LNCAP (cell line): Measurements from ENCODE around the gene CCNG1.

Experiments used
- TF ChIP-seq, protein P1 (sequence below): fragments of 450-650 bp; IDR thresholded peaks from 2 replicates; pipeline ENCODE4 v1.5.1; 2017; ENCODE audit warnings: mild to moderate bottlenecking

The CCNG1 gene

DNA sequence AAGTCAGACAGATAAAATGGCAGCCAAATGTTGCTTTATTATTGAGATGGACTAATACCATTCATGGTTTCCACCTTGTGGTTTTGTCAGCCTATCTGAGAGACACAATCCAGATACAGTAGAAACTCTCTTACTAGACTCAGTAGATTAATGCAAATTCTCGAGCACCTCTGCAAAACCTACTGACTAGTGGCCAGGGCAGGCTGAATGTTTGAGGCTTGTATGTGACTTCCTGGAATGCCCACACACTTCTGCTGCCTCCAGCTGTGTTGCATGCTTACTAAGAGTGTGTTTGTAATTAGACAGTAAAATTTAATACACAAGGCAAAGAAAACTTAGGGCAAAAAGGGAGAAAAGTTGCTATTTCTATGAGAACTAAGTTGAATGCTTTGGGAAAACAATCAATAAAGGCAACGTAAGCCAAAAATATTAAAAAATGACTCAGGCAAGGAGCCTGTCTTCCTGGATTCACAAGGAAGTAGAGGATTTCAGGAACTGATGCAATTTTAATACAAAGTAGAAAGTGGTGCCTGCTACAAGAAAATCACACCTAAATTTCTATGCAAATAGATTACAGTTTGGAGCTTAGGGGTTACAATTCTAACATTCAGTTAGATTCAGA is 30.2 kb upstream of the CCNG1 start:
- TF ChIP-seq, protein P1, sequence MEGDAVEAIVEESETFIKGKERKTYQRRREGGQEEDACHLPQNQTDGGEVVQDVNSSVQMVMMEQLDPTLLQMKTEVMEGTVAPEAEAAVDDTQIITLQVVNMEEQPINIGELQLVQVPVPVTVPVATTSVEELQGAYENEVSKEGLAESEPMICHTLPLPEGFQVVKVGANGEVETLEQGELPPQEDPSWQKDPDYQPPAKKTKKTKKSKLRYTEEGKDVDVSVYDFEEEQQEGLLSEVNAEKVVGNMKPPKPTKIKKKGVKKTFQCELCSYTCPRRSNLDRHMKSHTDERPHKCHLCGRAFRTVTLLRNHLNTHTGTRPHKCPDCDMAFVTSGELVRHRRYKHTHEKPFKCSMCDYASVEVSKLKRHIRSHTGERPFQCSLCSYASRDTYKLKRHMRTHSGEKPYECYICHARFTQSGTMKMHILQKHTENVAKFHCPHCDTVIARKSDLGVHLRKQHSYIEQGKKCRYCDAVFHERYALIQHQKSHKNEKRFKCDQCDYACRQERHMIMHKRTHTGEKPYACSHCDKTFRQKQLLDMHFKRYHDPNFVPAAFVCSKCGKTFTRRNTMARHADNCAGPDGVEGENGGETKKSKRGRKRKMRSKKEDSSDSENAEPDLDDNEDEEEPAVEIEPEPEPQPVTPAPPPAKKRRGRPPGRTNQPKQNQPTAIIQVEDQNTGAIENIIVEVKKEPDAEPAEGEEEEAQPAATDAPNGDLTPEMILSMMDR, result no peak

DNA sequence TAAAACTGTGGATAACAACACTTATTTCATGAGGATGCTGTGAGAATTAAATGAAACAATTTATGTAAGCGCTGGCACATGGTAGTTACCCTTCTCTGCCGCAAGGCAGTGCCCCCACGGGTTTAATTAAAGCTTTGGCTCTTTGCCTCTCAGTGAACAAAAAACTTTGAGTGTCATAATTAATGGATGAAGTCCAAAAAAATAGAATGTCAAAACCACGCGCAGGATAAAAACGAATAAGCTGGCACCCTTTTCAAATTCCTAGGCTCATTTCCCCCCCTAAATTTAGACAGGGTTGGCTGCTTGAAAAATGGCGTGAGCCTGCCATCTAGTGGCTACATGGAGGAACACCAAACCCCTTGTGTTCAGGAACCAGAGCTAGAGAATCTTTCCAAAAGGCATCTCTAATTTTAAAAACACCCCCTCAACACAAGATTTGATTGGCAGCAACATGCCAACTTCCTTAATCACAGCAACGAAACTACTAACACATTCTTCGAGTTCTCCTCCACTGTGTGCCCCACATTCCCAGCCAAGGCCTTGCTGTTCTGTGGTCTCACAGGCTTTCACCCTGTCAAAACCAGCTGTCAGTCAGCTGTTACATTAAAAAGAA is 29.0 kb upstream of the CCNG1 start:
- TF ChIP-seq, protein P1, result peak; percentile 87

GRCh38 chr5:163409384-163409783 is 28.0 kb upstream of the CCNG1 start:
- TF ChIP-seq, protein P1, result no peak

DNA sequence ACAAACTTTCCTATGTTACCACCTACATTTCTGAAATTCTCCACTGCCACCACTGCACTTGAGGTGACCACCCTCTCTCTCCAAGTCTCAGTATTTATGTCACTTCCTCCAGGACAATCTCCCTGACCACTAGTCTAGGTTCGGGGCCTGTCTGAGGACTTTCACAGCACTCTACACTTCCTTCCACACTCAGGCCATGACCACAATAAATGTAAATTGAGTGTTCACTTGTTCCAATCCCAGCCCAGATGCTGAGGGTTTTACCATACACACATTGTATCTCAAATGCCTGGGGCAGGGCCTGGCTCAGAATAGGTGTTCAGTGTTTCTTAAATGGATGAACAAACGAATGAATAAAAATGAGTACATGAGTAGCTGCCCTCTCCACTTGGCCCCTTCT is 26.9 kb upstream of the CCNG1 start:
- TF ChIP-seq, protein P1, result no peak

DNA sequence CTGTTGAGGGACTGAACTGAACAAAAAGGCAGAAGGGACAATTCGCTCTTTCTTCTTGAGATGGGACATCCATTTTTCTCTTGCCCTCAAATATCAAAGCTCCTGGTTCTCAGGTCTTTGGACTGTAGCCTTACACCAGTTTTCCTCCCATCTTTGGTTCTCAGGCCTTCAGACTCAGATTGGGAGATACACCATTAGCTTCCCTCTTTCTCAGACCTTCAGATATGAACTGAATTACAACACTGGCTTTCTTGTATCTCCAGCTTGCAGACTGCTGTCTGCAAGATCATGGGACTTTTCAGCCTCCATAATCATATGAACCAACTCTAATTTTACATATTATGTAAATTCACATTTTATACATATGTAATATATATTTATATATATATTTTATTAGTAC is 12.6 kb upstream of the CCNG1 start:
- TF ChIP-seq, protein P1, result no peak

DNA sequence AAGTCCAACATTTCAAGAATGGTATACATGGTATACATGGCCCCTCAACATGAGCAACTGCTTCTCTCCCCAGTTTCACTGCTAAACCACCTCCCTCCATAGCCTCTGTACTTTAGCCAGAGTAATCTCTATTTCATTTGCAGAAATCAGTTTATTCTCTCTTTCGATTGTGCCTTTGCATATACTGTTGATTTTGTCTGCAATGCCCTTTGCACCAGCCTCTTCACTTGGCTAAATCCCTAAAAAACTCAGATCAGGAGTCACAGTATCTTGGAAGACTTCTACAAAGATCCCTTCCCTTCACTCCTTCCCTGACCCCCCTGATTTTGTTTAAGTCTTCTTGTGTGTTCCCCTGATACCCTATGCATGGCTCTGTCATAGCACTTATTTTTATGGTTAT is 4.9 kb upstream of the CCNG1 start:
- TF ChIP-seq, protein P1, result no peak

- TF ChIP-seq, protein P1, result no peak
Measured at GRCh38 chr5:163433271-163433670, 4.1 kb upstream of the CCNG1 start.
